ENCODE data around the gene BTBD16.

- TF ChIP-seq CTCF (IDR thresholded peaks at IDR 0.05) (no peak), POLR2AphosphoS5 (IDR thresholded peaks at IDR 0.05; ENCODE audit: low read depth, low read length) (no peak)
These were observed 25.2 kb upstream of the BTBD16 start for GRCh38 chr10:122245897-122246296.

All from Panc1 (cell line).